Neural progenitor cell (in vitro differentiated cells): ENCODE data around the gene SLC16A4.

ENCODE experiments used
- CTCF ChIP-seq: fragments of 200-600 bp; sonication (generic); IDR thresholded peaks from 2 replicates; pipeline ENCODE4 v1.5.1; 2017; ENCODE audit warnings: antibody characterized with exemption, mild to moderate bottlenecking
- EZH2phosphoT487 ChIP-seq: fragments of 200-600 bp; sonication (generic); IDR thresholded peaks from 2 replicates; pipeline ENCODE4 v1.6.1; 2017; ENCODE audit warnings: antibody characterized with exemption

- TF ChIP-seq CTCF (no peak), EZH2phosphoT487 (no peak)
These were observed 18.5 kb upstream of the SLC16A4 start for GRCh38 chr1:110409316-110409715.
